GM04503 (cell line): ENCODE results near the gene OPRD1.
"Not testable (repeated sequence)": the region's sequence is repeated elsewhere in the genome, so short reads cannot be mapped to it uniquely, and the experiment has no call there.

ENCODE experiments used
- DNase-seq: peaks from one replicate; pipeline ENCODE4 v3.0.0-alpha.2; 2012; ENCODE audit warnings: low read depth

Gene OPRD1

GRCh38 chr1:28847207-28847606 is 35.2 kb downstream of the OPRD1 start:
- not testable (repeated sequence) for DNase-seq

DNA sequence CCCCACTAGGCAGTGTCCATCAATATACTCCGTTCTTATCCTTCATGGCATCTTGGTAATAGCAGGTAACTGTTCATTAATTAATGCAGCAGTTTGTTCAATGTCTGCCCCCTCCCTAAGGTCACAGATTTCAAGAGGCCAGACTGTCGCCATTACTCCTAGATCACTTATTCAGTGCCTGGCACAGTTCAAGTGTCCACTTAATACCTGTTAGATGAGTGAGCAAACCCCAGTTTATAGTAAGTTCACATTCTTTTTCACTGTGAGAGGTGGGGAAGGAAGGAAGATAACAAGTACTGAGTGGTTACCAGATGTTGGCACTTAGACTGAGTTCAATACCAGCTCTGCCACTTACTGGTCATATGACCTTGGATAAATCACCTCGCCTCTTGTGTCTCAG is 36.4 kb downstream of the OPRD1 start:
- no peak for DNase-seq

GRCh38 chr1:28853093-28853742 is 41.2 kb downstream of the OPRD1 start:
- DNase-seq, result no peak

- DNase-seq, result not testable (repeated sequence)
Measured at GRCh38 chr1:28854406-28854805, 42.4 kb downstream of the OPRD1 start.

DNA sequence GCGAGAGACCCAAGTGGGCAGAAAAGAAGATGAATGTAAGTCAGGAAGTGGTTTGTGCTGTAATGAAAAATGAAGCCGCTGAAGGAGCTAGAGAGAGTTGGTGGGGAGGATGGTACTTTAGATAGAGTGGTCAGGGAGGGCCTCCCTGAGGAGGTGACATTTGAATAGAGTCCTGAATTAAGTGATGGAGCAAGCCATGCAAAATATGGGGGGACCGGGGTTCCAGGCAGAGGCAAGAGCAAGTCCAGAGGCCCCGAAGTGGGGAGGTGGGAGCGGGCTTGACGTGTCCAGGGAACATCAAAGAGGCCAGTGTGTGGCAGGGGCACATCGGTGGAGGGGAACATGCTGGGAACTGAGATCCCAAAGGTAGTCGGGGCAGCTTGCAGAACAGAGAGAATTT is 43.1 kb downstream of the OPRD1 start:
- DNase-seq, result no peak

DNA sequence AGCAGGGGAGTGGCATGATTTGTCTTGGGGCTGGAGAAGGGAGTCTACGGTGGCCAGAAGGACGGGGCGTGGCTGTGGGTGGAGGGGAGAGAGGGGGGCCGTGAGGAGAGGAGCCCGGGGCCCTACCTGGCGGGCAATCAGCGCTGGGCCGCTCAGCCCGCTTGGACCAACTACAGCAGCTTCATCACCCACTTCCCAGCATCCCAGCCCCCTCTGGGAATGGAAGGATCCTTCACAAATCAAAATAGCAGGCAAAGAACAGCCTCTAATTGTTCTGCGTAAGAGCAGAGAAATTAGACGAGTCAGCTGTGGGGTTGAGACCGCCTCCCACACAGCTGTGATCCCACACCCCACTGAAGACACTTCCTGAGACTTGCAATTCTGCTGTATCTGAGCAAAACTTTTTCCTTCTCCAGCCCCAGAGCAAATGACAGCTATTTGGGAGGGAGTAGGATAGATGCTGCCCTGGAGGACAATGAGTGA is 43.5 kb downstream of the OPRD1 start:
- no peak for DNase-seq

DNA sequence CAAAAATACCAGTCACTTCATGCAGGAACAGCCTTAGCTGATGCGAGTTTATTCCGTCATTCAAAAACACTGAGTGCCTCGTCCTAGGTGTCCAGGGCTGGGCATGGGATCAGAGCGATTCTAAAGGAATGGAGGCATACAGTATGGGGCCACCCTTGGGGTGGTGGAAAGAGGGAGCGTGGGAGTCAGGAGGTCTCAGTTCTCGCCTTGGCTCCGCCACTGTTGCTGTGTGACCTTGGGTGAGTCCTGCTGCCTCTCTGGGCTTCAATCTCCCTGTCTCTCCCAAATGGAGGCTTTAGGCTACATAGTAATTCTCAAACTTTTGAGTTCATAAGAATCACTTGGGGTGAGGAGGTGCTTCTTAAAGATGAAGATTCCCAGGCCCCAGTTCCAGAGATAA is 44.0 kb downstream of the OPRD1 start:
- no peak for DNase-seq

DNA sequence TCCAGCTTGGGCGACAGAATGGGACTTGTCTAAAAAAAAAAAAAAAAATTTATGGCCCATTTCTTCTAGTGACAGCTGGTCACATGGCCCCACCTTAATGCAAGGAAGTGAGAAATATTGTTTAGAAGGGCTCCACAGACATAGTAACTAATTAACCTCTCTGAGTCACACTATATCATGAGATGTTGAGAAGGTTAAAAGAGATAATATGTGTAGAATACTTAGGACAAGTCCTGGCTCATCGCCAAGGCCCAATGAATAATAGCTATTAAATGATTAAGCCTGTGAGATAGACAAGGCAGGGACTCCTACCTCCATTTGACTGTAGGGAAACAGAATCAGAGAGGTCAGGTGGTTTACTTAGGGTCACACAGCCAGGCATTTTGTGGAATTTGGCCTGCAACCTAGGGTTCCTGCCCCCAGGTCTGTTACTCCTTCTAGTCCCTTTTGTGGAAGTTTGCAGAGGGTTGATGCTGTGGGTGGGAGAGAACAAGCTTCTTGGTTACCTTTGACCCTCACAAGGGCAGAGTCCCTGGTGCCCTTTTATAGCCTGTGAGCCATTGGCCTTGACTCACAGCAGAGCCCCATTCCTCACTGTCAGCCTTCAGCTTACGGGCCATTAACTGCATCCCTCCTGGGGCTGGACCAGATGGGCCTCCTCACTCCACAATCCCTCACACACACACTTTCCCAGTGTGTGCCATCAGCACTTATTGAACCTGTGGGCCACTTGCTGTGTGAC is 48.5 kb downstream of the OPRD1 start:
- no peak for DNase-seq

DNA sequence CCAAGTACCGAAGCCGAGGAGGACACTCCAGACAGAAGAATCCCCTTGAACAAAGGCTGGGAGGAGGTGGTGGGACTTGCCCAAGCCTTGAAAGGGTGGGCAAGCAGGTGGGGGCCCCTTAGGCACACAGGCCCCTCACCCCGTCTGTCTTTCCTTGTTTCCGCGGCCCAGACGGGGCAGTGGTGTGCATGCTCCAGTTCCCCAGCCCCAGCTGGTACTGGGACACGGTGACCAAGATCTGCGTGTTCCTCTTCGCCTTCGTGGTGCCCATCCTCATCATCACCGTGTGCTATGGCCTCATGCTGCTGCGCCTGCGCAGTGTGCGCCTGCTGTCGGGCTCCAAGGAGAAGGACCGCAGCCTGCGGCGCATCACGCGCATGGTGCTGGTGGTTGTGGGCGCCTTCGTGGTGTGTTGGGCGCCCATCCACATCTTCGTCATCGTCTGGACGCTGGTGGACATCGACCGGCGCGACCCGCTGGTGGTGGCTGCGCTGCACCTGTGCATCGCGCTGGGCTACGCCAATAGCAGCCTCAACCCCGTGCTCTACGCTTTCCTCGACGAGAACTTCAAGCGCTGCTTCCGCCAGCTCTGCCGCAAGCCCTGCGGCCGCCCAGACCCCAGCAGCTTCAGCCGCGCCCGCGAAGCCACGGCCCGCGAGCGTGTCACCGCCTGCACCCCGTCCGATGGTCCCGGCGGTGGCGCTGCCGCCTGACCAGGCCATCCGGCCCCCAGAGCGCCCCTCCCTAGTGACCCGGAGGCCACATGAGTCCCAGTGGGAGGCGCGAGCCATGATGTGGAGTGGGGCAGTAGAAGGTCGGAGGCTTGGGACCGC is 50.8 kb downstream of the OPRD1 start:
- no peak for DNase-seq

DNA sequence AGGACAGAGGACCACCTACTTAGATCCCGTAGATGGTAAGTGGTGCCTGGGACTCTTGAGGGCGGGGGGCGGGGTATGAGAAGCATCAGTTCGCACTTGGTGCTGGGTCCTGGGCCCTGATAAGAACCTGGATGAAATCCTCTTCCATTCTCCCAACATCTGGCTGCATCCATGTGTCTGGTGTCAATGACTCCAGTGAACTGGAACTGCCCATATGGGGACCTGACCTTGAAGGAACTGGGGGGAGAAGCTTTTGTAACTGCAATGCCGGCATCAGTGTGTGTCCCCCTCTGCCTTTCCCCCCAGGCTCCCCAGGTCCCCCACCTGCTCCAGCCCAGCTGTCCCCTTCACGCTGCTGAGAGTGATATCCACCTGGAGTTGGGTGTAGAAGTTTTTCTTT is 52.7 kb downstream of the OPRD1 start:
- no peak for DNase-seq

- DNase-seq, result no peak
Measured at GRCh38 chr1:28865997-28866650, 54.2 kb downstream of the OPRD1 start.

DNA sequence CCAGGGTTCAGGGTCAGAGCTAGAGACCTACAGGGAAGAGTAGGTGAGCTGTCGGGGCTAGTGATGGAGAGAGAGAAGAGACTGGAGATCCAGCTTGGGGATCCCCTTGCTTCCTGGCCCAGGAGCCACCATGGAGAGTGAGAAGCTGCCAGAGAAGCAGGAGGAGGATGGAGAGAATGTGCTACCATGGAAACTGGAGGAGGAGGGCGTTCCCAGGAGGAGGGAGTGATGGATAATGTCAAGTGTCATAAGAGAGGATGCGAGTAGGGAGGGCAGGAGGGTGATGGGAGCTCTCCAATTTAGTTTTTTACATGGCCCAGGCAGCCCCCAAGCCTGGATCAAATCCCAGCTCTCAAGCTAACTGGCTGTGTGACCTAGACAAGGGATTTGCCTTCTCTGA is 55.9 kb downstream of the OPRD1 start:
- no peak for DNase-seq

- no peak for DNase-seq
Measured at GRCh38 chr1:28869952-28870351, 58.0 kb downstream of the OPRD1 start.

GRCh38 chr1:28871631-28872401 is 59.8 kb downstream of the OPRD1 start:
- DNase-seq, result no peak

- not testable (repeated sequence) for DNase-seq
Measured at GRCh38 chr1:28875134-28875533, 63.2 kb downstream of the OPRD1 start.

- DNase-seq, result no peak
Measured at GRCh38 chr1:28877132-28877781, 65.3 kb downstream of the OPRD1 start.

DNA sequence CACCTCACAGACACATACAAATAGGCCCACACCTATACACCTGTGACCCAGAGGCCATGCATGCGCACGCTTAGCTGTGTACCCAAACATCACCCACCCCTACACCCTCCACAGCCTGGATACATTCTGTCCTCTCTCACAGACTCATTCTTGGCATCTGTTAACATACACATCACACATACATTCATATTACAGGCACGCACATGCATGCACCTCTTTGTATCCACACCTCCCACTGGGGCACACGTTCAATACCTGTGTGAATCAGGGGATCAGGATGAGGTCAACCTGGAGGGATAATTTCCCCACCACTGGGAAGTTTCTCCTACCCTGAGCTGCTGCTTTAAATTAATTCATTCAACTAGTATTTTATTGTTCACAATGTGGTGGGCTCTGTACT is 66.8 kb downstream of the OPRD1 start:
- no peak for DNase-seq

DNA sequence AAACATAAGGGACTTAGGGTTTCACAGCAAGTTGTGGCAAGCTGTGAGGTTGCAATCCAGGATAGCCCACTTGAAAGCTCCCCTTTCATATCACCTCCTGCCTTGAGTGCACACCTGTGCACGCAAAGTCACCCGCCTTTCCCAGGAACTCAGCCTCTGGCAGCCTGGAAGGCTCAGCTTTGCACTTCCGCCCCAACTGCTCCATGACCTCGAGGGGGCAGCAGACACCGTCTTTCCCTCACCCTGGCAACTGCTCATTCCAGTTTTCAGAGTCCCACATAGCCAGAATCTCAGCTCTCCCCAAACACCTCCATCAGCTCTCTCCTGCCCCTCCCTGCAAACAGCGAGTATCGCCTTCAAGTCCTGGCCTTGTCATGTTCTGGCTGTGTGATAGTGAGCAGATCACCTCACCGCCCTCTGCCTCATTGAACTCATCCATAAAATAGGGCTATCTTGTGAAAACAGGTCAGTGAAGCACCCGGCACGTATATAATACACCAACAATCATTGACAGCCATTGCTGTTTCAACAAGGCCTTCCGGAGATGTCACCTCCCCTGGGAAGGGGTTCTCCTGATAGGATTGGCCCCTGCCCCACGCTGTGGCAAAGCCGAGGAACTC is 70.1 kb downstream of the OPRD1 start:
- DNase-seq, result peak; percentile 47

DNA sequence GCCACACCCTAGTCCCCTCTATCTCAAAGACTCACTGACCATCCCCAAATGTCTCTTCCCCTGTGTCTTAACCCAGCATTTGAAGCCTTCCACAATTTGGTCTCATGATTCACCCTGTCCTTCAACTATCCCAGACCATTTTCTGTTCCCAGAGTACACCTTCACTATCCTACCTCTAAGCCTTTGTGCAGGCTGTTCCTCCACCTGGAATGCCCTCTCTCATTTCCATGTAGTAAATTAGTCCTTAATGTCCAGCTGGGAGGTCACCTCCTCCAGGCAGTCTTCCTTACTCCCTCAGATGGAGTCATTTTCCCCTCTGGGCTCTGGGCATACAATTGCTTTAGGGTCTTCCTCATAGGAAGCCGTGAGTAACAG is 71.3 kb downstream of the OPRD1 start:
- DNase-seq, result no peak

DNA sequence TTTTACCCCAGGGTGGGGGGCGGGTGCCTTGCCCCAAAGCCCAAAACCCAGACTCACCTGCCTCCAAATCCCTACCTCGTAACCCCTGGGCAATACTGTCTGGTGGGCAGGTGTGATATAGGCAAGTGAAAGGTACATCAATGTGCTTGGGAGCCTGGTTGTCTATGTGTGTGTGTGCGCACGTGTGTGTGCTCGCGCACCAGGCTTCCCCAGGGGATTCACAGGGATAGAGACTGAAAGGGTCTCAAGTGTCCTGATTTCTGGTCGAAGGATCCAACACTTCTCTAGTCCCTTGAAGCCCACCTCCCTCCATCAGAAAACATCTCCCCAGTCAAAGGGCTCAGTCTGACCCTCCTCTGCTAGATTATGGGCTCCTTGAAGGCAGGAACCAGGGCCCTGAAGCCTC is 73.5 kb downstream of the OPRD1 start:
- no peak for DNase-seq
